K562 (cell line): Measurements from ENCODE around the gene POLR2A. TPM values are rescaled to one million over a fixed set of nuclear protein-coding genes. Genes with fewer than 3 reads are reported as not detected.

ENCODE experiments used
- BDP1 ChIP-seq: IDR thresholded peaks from 3 replicates; pipeline ENCODE4 v1.6.1; 2011; ENCODE audit not compliant: insufficient read length, insufficient read depth
- CBX5 ChIP-seq: IDR thresholded peaks from 2 replicates; pipeline ENCODE4 v1.6.1; 2014; ENCODE audit warnings: low read depth, borderline replicate concordance
- CTBP1 ChIP-seq: fragments of 450-650 bp; IDR thresholded peaks from 2 replicates; pipeline ENCODE4 v1.6.1; 2016; ENCODE audit warnings: borderline replicate concordance
- ELF2 ChIP-seq: fragments of 250-450 bp; sonication (Bioruptor Pico); IDR thresholded peaks from 2 replicates; pipeline ENCODE4 v1.5.0; 2021; ENCODE audit warnings: mild to moderate bottlenecking
- HBP1 ChIP-seq: fragments of 450-650 bp; formaldehyde crosslinking; IDR thresholded peaks from 2 replicates; pipeline ENCODE4 v1.4.0; 2022; ENCODE audit warnings: missing genetic modification characterization
- HDAC6 ChIP-seq: IDR thresholded peaks from 2 replicates; pipeline ENCODE4 v1.6.1; 2012; ENCODE audit warnings: low read depth, mild to moderate bottlenecking, control low read depth, inconsistent platforms, low read length, moderate library complexity
- KDM1A ChIP-seq, 2 experiments: fragments of 450-650 bp; IDR thresholded peaks; 2 replicates each; pipeline ENCODE4 v1.6.1; 2016; ENCODE audit warnings: mild to moderate bottlenecking in 2 of 2
- NR1H2 ChIP-seq: sonication (generic); formaldehyde crosslinking; IDR thresholded peaks from 2 replicates; pipeline ENCODE4 v1.4.0; 2020; ENCODE audit warnings: mild to moderate bottlenecking, missing genetic modification reagents
- POLR2AphosphoS5 ChIP-seq: IDR thresholded peaks from 2 replicates; pipeline ENCODE4 v1.6.1; 2011; ENCODE audit warnings: mild to moderate bottlenecking, low read depth, low read length, moderate library complexity; ENCODE audit not compliant: control insufficient read depth, insufficient read depth
- RBM34 ChIP-seq: fragments of 200-400 bp; formaldehyde crosslinking; IDR thresholded peaks from 2 replicates; pipeline ENCODE4 v1.6.1; 2018; ENCODE audit warnings: low read length, borderline replicate concordance; ENCODE audit not compliant: insufficient read depth
- SRSF3 ChIP-seq: fragments of 200-400 bp; formaldehyde crosslinking; IDR thresholded peaks from 2 replicates; pipeline ENCODE4 v1.6.1; 2016; ENCODE audit warnings: mild to moderate bottlenecking, low read length, moderate library complexity; ENCODE audit not compliant: insufficient read depth
- TCFL5 ChIP-seq: fragments of 250-450 bp; sonication (Bioruptor Pico); conservative IDR thresholded peaks from 2 replicates; pipeline ENCODE4 v1.6.1; 2021; ENCODE audit warnings: mild to moderate bottlenecking, moderate library complexity, matching md5 sums
- ZKSCAN1 ChIP-seq: fragments of 150-350 bp; IDR thresholded peaks from 2 replicates; pipeline ENCODE4 v1.6.1; 2016; ENCODE audit warnings: low read depth, low read length
- ZNF146 ChIP-seq: IDR thresholded peaks from one replicate; pipeline ENCODE4 v1.6.1; 2018; ENCODE audit warnings: missing compliant biosample characterization; ENCODE audit not compliant: unreplicated experiment
- ZNF57 ChIP-seq: fragments of 450-650 bp; formaldehyde crosslinking; IDR thresholded peaks from 2 replicates; pipeline ENCODE4 v1.4.0; 2020; ENCODE audit warnings: mild to moderate bottlenecking, moderate library complexity
- ZNF584 ChIP-seq: fragments of 200-800 bp; sonication (Bioruptor generic); IDR thresholded peaks from 2 replicates; pipeline ENCODE4 v1.6.1; 2016; ENCODE audit warnings: low read depth, mild to moderate bottlenecking, missing genetic modification characterization, missing compliant biosample characterization
- ZNF696 ChIP-seq: fragments of 250-450 bp; sonication (Bioruptor Pico); conservative IDR thresholded peaks from 2 replicates; pipeline ENCODE4 v1.4.0; 2020; ENCODE audit warnings: mild to moderate bottlenecking, moderate library complexity
- polyA plus RNA-seq, 8 experiments: library from polyadenylated mRNA; depleted of rRNA in 4 of 8; stranded (reverse) in 5 of 8; unstranded in 3 of 8; fragments of >200 nt; fragmentation: Nextera tagmentation in 2 of 8; fragmentation: Illumina TruSeq in 1 of 8; extraction: Ambion mirVana in 2 of 8; extraction: Trizol in 1 of 8; gene quantifications; 2 replicates each; pipeline versions ENCODE4 v1.2.1 to v1.2.3, GENCODE V29; 2011 to 2014; ENCODE audit warnings: inconsistent platforms in 1 of 8, missing spikeins in 1 of 8
- total RNA-seq, 7 experiments: library from RNA; depleted of rRNA in 6 of 7; stranded (reverse); fragments of >200 nt in 6 of 7; fragmentation: Illumina TruSeq in 2 of 7; extraction: Trizol in 2 of 7; gene quantifications; 2 replicates each; pipeline versions ENCODE4 v1.2.1 to v1.2.3, GENCODE V29; 2011 to 2021; ENCODE audit warnings: low replicate concordance in 1 of 7
- TF ChIP-seq, protein P1 (sequence below): fragments of 450-650 bp; IDR thresholded peaks from 2 replicates; pipeline ENCODE4 v1.7.1; 2018; ENCODE audit warnings: mild to moderate bottlenecking, low read depth; ENCODE audit not compliant: partially characterized antibody
- TF ChIP-seq, protein P2 (sequence below): sonication (generic); formaldehyde crosslinking; IDR thresholded peaks from 2 replicates; pipeline ENCODE4 v1.8.0; 2022; ENCODE audit warnings: mild to moderate bottlenecking, missing genetic modification reagents
- TF ChIP-seq, protein P3 (sequence below), 3 experiments: IDR thresholded peaks in 2 of 3; conservative IDR thresholded peaks in 1 of 3; 2 replicates each; pipeline ENCODE4 v1.5.1; 2011 to 2012; ENCODE audit warnings: low read length in 3 of 3, mild to moderate bottlenecking in 3 of 3, control low read depth in 2 of 3, improper control_type of control experiment in 1 of 3, inconsistent platforms in 1 of 3, low read depth in 1 of 3, mixed read lengths in 1 of 3, moderate library complexity in 1 of 3; ENCODE audit not compliant: insufficient read depth in 2 of 3

Gene POLR2A
- total and polyA plus RNA-seq, 9 of the 15 experiments (the other 6 are each of a cell fraction or from before 2014, with no cell fraction given) = 1.3 to 109 (median 12.4) TPM

DNA sequence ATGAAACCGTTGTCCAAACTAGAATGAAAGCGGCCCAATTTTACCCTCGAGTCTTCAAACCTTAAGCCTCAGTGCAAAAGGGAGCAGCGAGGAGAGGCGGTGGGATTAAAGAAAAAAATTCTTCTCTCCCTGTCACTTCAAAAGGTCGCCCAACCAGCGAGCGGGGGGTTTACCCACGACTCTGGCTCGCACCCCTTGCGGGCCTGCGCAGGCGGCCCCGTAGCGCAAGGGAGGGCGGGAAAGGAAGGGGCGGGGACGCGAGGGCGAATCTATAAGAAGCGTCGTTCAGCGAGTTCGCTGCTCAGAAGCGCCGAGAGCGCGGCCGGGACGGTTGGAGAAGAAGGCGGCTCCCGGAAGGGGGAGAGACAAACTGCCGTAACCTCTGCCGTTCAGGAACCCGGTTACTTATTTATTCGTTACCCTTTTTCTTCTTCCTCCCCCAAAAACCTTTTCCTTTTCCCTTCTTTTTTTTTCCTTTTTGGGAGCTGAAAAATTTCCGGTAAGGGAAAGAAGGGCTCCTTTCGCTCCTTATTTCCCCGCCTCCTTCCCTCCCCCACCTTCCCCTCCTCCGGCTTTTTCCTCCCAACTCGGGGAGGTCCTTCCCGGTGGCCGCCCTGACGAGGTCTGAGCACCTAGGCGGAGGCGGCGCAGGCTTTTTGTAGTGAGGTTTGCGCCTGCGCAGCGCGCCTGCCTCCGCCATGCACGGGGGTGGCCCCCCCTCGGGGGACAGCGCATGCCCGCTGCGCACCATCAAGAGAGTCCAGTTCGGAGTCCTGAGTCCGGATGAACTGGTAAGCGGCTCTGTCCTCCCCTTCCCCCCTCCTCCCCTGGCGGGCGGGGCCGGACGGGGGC lies at the start of gene POLR2A (continued):
- peak; percentile 5; the same call in 1 of the 2 replicates for TF ChIP-seq ZKSCAN1
- peak; percentile 90 for TF ChIP-seq NR1H2 (CRISPR knock-in tag)
- no peak for TF ChIP-seq BDP1
- peak; percentile 80 for TF ChIP-seq ELF2 (CRISPR knock-in tag)
- no peak for TF ChIP-seq ZNF57 (CRISPR knock-in tag)
- TF ChIP-seq, protein P1, sequence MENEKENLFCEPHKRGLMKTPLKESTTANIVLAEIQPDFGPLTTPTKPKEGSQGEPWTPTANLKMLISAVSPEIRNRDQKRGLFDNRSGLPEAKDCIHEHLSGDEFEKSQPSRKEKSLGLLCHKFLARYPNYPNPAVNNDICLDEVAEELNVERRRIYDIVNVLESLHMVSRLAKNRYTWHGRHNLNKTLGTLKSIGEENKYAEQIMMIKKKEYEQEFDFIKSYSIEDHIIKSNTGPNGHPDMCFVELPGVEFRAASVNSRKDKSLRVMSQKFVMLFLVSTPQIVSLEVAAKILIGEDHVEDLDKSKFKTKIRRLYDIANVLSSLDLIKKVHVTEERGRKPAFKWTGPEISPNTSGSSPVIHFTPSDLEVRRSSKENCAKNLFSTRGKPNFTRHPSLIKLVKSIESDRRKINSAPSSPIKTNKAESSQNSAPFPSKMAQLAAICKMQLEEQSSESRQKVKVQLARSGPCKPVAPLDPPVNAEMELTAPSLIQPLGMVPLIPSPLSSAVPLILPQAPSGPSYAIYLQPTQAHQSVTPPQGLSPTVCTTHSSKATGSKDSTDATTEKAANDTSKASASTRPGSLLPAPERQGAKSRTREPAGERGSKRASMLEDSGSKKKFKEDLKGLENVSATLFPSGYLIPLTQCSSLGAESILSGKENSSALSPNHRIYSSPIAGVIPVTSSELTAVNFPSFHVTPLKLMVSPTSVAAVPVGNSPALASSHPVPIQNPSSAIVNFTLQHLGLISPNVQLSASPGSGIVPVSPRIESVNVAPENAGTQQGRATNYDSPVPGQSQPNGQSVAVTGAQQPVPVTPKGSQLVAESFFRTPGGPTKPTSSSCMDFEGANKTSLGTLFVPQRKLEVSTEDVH = peak; percentile 50
- no peak for TF ChIP-seq RBM34
- TF ChIP-seq TCFL5 (CRISPR knock-in tag) = no peak
- TF ChIP-seq ZNF146 = no peak
- TF ChIP-seq POLR2AphosphoS5 = peak; percentile 98
- no peak for TF ChIP-seq SRSF3
- TF ChIP-seq CTBP1 = no peak; the same call in 1 of the 2 replicates
- TF ChIP-seq, protein P2, sequence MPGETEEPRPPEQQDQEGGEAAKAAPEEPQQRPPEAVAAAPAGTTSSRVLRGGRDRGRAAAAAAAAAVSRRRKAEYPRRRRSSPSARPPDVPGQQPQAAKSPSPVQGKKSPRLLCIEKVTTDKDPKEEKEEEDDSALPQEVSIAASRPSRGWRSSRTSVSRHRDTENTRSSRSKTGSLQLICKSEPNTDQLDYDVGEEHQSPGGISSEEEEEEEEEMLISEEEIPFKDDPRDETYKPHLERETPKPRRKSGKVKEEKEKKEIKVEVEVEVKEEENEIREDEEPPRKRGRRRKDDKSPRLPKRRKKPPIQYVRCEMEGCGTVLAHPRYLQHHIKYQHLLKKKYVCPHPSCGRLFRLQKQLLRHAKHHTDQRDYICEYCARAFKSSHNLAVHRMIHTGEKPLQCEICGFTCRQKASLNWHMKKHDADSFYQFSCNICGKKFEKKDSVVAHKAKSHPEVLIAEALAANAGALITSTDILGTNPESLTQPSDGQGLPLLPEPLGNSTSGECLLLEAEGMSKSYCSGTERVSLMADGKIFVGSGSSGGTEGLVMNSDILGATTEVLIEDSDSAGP (CRISPR knock-in tag) = no peak
- TF ChIP-seq, protein P3, sequence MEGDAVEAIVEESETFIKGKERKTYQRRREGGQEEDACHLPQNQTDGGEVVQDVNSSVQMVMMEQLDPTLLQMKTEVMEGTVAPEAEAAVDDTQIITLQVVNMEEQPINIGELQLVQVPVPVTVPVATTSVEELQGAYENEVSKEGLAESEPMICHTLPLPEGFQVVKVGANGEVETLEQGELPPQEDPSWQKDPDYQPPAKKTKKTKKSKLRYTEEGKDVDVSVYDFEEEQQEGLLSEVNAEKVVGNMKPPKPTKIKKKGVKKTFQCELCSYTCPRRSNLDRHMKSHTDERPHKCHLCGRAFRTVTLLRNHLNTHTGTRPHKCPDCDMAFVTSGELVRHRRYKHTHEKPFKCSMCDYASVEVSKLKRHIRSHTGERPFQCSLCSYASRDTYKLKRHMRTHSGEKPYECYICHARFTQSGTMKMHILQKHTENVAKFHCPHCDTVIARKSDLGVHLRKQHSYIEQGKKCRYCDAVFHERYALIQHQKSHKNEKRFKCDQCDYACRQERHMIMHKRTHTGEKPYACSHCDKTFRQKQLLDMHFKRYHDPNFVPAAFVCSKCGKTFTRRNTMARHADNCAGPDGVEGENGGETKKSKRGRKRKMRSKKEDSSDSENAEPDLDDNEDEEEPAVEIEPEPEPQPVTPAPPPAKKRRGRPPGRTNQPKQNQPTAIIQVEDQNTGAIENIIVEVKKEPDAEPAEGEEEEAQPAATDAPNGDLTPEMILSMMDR (IDR thresholded peaks at IDR 0.05 in 2 of 3, conservative IDR thresholded peaks at IDR 0.05 in 1 of 3; ENCODE audit: insufficient read depth in 2 of 3, low read depth in 1 of 3, low read length in 3 of 3) = no peak
- no peak for TF ChIP-seq ZNF584 (CRISPR knock-in tag)
- peak; percentile 69; the same call in 1 of the 2 replicates for TF ChIP-seq ZNF696
- TF ChIP-seq KDM1A (IDR thresholded peaks at IDR 0.05) = no peak; a peak in 1 of 4 replicates
- peak; percentile 92 for TF ChIP-seq HBP1 (CRISPR knock-in tag)
- TF ChIP-seq CBX5 = 0 out of 2 replicates have a peak, but pooled peaks have one; percentile 24
- no peak for TF ChIP-seq HDAC6
